Muscle of back (tissue), 11 donors: Measurements from ENCODE around the gene PRR5. TPM values are rescaled to one million over a fixed set of nuclear protein-coding genes. Genes with fewer than 3 reads are reported as not detected.

Source experiments
- DNase-seq, 3 donors: peaks; one replicate each; pipeline versions ENCODE4 v3.0.0 to v3.0.0-alpha.2; 2013
- polyA plus RNA-seq, 10 donors: library from polyadenylated mRNA; unstranded; fragments of 120-200 nt; gene quantifications; one replicate each; pipeline ENCODE4 v1.2.1, GENCODE V29; 2013; ENCODE audit not compliant: insufficient read length in 10 of 10

PRR5 gene
- polyA plus RNA-seq, 10 donors = 19.5 to 37.3 (median 24.1) TPM

GRCh38 chr22:44786136-44786535 lies 84.1 kb downstream of the PRR5 start:
- DNase-seq = no peak

- no peak for DNase-seq
Observed at GRCh38 chr22:44786610-44787009, 84.6 kb downstream of the PRR5 start.

Other genes starting within 250 kb of the PRR5 start
- gene RTL6, start 204.0 kb upstream of the PRR5 start, polyA plus RNA-seq = 10 to 100 TPM; 20.9 to 30.4 (median 24.1) TPM
- 1 to 10 TPM in 6 of 10 donors, under 1 TPM in 4; 0.78 to 2.4 (median 1.2) TPM for gene ARHGAP8, start 50.4 kb downstream of the PRR5 start, polyA plus RNA-seq